GM21737 (cell line): Measurements from ENCODE around the gene GRM8.
A peak's percentile ranks its signal among the peaks of the same experiment; 100 is the strongest.

Source experiments
- ATAC-seq: cut with Tn5 transposase; IDR thresholded peaks from one replicate; pipeline ENCODE4 v1.9.1; 2021; ENCODE audit warnings: mild to moderate bottlenecking, moderate library complexity; ENCODE audit not compliant: unreplicated experiment

The GRM8 gene

DNA sequence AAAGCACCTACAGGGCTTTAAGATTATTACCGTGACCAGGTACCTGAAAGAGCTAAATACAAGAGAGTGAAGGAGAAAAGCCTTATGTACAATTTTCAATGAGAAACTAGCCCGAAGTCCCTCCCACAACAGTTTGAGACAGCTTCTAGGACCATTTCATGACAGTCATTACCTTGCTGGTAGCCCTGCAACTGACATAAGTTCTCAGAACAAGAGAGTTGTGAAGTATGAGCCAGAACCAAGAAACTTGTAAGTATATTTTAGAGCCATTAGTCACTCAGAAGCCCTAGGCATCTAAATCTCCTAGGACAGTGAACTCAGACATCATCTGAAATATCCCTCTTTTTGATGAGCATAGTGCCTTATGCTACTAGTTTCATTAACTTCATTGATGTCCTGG, 792.1 kb downstream of the GRM8 start:
- no peak for ATAC-seq

DNA sequence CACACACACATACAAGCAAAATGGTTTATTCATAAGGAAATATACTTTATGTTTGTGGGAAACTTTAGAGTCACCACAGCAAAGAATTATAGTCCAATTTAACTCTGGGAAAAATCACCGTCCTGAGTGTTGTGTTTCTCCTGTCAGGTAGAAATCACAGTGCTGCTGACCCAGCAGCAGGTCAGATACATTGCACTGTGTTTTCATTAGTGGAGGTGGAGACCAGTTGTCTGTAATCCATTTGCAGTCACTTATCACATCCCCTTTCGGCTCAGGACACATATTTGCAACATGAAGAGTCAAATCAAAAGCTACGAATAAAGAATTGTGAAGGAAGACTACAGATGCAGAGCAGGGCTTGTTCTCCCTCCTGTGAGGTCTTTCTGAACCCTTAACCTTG, 799.6 kb downstream of the GRM8 start:
- ATAC-seq, result no peak

- peak; percentile 95 for ATAC-seq
Measured at GRCh38 chr7:126450269-126450671, 802.5 kb downstream of the GRM8 start.

DNA sequence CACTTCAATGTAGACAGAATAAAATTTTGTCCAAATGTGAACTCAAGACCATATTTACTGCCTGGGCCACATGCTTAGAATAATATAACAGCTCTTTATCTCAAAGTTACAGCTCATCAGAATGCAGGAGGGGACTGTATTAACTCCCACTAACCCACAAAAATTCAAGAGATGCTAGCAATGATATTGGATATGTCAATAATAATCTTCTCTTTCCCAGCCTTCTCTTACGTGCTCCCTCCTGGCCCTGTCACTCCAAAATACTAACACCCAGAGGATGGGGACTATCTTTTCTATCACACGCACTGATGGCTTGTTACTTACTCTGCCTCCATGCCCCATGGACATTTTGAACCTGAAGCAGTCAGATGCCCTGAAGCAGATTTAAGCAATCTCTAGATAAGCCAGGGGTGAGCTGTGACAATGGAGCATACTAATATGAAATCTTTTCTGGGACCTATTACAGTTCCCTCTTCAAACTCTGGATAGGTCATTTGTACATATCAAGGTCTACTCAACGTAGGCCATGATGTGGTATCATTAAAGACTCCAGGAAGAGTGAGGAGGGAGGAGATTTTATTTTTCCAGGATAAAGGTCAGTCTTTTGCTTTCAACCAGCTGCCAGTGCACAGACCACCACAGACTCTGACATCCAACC, 803.0 kb downstream of the GRM8 start:
- peak; percentile 6 for ATAC-seq

DNA sequence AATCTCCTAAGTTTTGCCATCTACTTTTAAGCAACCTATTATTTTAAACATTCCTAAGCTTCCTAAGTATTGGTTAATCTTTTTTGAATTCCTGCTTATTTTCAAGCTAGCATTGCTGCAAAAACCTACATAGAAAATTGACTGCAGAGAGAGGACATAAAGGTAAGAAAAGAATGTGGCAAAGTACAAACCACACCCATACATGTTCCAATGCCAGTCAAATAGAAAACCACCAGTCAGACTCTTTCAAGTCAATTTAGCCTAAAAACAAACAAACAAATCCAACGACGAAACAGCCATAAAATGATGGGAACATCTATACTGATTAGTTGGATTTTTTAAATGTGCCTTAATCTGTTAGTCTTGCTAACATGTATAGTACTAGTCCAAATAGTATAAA, 804.8 kb downstream of the GRM8 start:
- ATAC-seq, result no peak

- no peak for ATAC-seq
Measured at GRCh38 chr7:126445991-126446390, 806.8 kb downstream of the GRM8 start.

- no peak for ATAC-seq
Measured at GRCh38 chr7:126443951-126444350, 808.8 kb downstream of the GRM8 start.

GRCh38 chr7:126442908-126443307, 809.8 kb downstream of the GRM8 start:
- no peak for ATAC-seq

DNA sequence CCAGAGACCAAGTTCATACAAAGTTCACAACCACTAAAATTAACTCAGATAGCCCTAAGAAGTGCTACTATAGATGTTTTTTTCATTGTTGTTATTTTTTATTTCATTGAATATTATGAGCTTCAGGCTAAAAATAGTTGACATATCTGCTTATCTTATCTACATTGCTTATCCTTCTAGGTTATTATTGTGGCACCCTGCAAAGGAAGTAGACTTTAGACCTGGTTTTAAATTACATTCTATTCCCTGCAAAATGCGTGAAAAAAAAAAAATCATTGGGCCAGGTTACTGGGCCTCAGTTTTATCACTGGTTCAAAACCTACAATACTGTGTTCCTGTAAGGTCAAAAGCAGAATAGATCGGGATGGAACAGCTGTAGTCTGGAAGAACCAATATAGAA, 811.0 kb downstream of the GRM8 start:
- no peak for ATAC-seq

- no peak for ATAC-seq
Measured at GRCh38 chr7:126440542-126440941, 812.2 kb downstream of the GRM8 start.

DNA sequence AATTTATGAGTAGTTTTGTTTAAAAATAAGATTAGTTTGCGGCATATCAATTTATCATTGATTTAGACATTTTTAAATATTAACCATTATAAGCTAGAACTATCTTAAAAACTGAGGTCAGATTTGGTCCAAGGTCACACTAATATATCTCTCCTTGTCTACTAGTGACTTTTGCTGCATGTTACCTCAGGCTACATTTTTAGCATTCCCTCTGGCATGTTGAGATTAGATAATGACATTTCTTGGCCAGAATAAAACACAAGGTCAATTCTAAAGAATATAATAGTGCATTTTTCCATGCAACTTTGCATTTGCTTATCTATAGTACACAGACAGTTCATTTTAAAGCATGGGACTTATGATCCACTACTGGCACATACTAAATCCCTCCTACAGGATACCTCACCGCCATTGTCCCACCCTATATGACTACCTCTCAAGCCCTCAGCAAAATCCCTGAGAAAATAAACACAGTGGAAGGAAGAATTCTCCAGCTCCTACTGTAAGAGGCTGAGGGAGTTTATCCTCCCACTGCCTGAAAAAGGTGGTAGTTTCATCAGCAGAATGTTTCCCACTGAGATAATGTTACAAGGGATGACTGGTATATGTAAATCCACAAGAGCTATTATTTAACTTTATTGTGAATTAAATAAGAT, 816.4 kb downstream of the GRM8 start:
- ATAC-seq, result no peak

- ATAC-seq, result no peak
Measured at GRCh38 chr7:126426652-126427051, 826.1 kb downstream of the GRM8 start.

DNA sequence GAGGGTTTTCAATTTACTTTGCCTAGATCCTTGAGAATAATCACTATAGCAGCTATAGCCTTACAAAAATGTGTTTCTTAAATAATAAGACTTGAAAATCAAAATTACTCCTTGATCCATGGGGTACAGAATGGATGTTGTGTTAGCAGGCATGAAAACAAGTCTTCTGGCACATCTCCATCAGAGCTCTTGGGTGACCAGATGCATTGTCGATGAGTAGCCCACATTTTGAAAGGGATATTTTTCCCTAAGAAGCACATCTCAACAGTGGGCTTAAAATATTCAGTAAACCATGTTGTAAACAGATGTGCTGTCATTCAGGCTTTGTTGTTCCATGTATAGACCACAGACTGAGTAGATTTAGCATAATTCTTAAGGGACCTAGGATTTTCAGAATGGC, 827.8 kb downstream of the GRM8 start:
- no peak for ATAC-seq

- ATAC-seq, result no peak
Measured at GRCh38 chr7:126419047-126419446, 833.7 kb downstream of the GRM8 start.

DNA sequence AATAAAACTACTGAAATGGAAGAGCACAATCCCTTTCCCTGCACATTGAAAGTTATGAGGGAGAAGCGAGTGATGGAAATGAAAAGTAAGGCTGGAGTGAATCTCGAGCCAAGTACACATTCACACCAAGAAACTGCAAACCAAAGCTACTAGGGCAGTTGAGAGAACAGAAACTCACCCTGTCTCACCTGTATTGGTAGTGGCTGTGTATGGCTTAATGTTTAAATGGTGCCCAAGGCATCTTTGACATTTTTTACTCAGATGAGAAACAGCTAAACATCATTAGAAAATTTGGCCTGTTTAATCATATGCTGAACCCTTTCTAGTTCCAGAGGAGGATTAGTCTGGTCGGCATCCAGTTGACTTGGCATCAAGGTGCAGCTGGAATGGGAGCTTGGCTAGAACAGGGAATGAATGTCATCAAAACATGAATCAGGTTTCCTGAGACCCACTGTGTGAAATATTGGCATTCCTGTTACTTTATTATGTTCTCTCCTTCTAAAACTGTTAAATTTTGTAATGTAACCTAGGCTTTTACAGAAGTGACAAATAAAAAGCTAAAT, 840.8 kb downstream of the GRM8 start:
- ATAC-seq, result no peak

- peak; percentile 60 for ATAC-seq
Measured at GRCh38 chr7:126411032-126411820, 841.5 kb downstream of the GRM8 start.

GRCh38 chr7:126403040-126403439, 849.7 kb downstream of the GRM8 start:
- no peak for ATAC-seq

DNA sequence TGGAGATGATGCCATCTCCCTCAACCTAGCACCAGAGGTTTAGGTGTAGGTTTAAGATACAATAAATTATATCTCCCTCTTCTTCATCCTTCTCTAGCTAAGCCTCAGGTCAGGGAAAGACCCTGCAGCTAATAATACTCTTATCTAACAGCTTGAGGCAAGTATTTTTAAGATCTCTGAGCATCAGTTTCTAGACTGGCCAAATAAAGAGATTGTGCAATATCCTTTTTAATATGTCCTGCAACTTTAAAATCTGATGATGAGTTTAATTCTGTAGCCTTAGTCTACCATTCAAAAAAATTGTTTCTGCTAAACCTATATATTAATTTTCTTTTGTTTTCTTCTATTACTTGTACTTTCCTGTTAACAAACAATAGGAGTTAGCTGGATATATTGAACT, 850.8 kb downstream of the GRM8 start:
- ATAC-seq, result no peak

DNA sequence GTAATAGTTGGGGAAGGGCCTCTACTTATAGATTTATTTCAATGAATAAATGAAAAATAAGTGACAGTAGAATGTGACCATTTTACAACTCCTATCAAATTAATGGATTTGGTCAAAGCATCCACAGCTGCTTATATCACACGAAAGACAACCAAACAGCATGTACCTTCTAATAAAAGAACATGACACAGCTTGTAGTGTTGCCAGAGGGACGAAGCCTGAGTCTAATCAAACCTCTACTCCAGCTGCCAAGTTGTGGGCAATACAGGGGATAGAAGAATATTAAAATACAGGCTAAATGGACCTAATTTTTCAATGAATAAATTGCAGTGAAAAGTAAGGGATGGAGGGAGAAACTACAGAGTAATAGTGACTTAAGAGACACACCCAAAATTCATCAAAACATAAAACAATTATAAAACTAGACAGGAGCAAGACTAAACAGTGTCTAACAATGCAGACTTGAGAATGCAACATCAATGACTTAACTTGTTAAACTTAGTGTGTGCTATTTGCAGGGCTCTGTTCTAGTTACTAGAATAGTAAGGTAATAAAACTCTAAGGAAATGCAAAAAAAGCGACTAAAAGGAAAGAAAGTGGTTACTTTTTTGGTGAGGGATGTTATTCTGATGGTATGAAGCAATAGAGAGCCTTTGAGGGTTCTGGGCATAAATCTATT, 853.8 kb downstream of the GRM8 start:
- no peak for ATAC-seq

DNA sequence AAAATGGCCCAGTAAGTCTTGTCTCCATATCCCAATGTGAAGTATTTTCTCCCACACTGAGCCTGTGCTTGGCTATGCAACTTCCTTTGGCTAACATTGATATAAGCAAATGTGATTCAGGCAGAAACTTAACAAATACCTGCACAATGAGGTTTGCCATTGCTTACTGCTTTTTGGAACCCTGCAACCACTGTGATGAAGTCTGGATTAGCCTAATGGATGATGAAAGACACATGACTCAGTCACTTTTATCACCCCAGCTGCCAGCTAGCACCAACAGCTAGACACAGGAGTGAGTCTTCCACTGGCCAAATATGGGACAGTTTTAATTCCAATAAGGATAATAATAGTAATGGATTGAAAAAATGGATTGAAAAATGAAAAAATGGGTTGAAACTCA, 854.5 kb downstream of the GRM8 start:
- no peak for ATAC-seq

DNA sequence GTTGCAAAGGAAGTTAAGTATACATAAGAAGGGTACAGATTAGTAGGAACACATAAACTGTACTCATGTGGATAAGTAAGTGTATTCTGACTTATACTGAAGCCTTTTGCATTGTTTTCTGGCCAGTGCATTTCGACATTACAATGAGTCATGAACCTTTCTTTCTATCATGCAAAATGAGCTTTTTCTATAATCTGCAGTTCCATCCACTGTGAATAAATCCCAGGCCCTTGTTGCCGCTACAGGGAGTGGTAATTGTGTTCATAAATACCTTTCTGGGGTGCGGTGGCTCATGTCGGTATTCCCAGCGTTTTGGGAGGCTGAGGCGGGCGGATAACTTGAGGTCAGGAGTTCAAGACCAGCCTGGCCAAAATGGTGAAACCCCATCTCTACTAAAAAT, 858.3 kb downstream of the GRM8 start:
- ATAC-seq, result no peak
